HCT116 (cell line): ENCODE measurements around the gene SIDT1. TPM values are rescaled to one million over a fixed set of nuclear protein-coding genes. Genes with fewer than 3 reads are reported as not detected.

ENCODE experiments used
- ATAC-seq: fragments of 200-7000 bp; cut with Tn5 transposase; 2 replicates; pipeline ENCODE4 v1.9.1; 2020; ENCODE audit warnings: mild to moderate bottlenecking, moderate library complexity
- BruUV-seq: library from RNA; stranded (reverse); fragments of 400-500 nt; replicated peaks from 2 replicates; lab custom pipeline; 2021; lab: Mats Ljungman, UMichigan
- CTCF ChIA-PET: fragments of 300-600 bp; sonication (Branson Sonifier 250); formaldehyde crosslinking; loops from one replicate; lab custom pipeline; 2021; ENCODE audit warnings: antibody characterized with exemption; lab: Charles Lee
- POLR2A ChIA-PET: fragments of 300-600, 350-600 bp; sonication (Branson Sonifier 250); formaldehyde crosslinking; loops from one replicate; lab custom pipeline; 2021; ENCODE audit warnings: antibody characterized with exemption; lab: Charles Lee
- RAD21 ChIA-PET, 2 experiments: fragments of 300-600 bp; sonication (Branson Sonifier 250); formaldehyde crosslinking; loops; one replicate each; lab custom pipeline; 2023; ENCODE audit warnings: low total read pairs in 2 of 2; ENCODE audit not compliant: uncharacterized antibody in 2 of 2, unreplicated experiment in 2 of 2, low non-redundant PET in 1 of 2; lab: Charles Lee
- DNase-seq: peaks from one replicate; pipeline ENCODE4 v3.0.0-alpha.2; 2010; ENCODE audit warnings: low read depth, low spot score
- H2AFZ ChIP-seq: fragments of 200-600 bp; shearing (Covaris generic), sonication (generic); 2 replicates; pipeline ENCODE4 v1.6.1; 2017; ENCODE audit warnings: low read depth, mixed run types, mixed read lengths, antibody characterized with exemption, low read length; ENCODE audit not compliant: poor library complexity, severe bottlenecking
- H3K27ac ChIP-seq: 2 replicates; pipeline ENCODE4 v1.5.1; 2012; ENCODE audit warnings: low read depth, low read length
- H3K27me3 ChIP-seq: fragments of 200-600 bp; sonication (generic); 2 replicates; pipeline ENCODE4 v1.6.1; 2016; ENCODE audit warnings: mixed run types, low read length, mixed read lengths; ENCODE audit not compliant: insufficient read depth
- H3K36me3 ChIP-seq, 2 experiments: fragments of 200-500 bp in 1 of 2; fragments of 200-600 bp in 1 of 2; sonication (Bioruptor generic) in 1 of 2; sonication (generic) in 1 of 2; 2 replicates each; pipeline versions ENCODE4 v1.5.1 to v1.6.1; 2014 to 2016; ENCODE audit warnings: low read length in 2 of 2, inconsistent platforms in 1 of 2, mixed read lengths in 1 of 2, mixed run types in 1 of 2; ENCODE audit not compliant: insufficient read depth in 2 of 2, control insufficient read depth in 1 of 2
- H3K4me1 ChIP-seq, 2 experiments: fragments of 200-600 bp in 1 of 2; sonication (generic) in 1 of 2; 2 replicates each; pipeline versions ENCODE4 v1.5.1 to v1.6.1; 2012 to 2017; ENCODE audit warnings: low read length in 2 of 2, inconsistent platforms in 1 of 2, mild to moderate bottlenecking in 1 of 2, mixed read lengths in 1 of 2, mixed run types in 1 of 2, moderate library complexity in 1 of 2; ENCODE audit not compliant: insufficient read depth in 2 of 2, control insufficient read depth in 1 of 2
- H3K4me2 ChIP-seq: fragments of 200-600 bp; sonication (generic); 2 replicates; pipeline ENCODE4 v1.6.1; 2017; ENCODE audit warnings: mixed run types, low read length, mixed read lengths
- H3K4me3 ChIP-seq, 2 experiments: fragments of 200-600 bp in 1 of 2; sonication (generic) in 1 of 2; replicated peaks in 1 of 2; 2 replicates each; pipeline ENCODE4 v1.5.1; 2011 to 2016; ENCODE audit warnings: low read length in 2 of 2, control low read depth in 1 of 2, low read depth in 1 of 2, mild to moderate bottlenecking in 1 of 2, mixed read lengths in 1 of 2, mixed run types in 1 of 2
- H3K79me2 ChIP-seq: fragments of 200-600 bp; sonication (generic); 2 replicates; pipeline ENCODE4 v1.6.1; 2017; ENCODE audit warnings: mild to moderate bottlenecking, mixed run types, low read length, moderate library complexity, mixed read lengths; ENCODE audit not compliant: insufficient read depth
- H3K9ac ChIP-seq: fragments of 200-600 bp; sonication (generic); 2 replicates; pipeline ENCODE4 v1.6.1; 2016; ENCODE audit warnings: low read length, mixed read lengths
- H3K9me2 ChIP-seq: fragments of 200-600 bp; sonication (generic), shearing (Covaris generic); 2 replicates; pipeline ENCODE4 v1.6.1; 2017; ENCODE audit warnings: mixed run types, mild to moderate bottlenecking, moderate library complexity; ENCODE audit not compliant: insufficient read depth
- H3K9me3 ChIP-seq, 2 experiments: fragments of 200-500 bp in 1 of 2; fragments of 200-600 bp in 1 of 2; sonication (Bioruptor generic) in 1 of 2; sonication (generic) in 1 of 2; 2 replicates each; pipeline ENCODE4 v1.6.1; 2014 to 2017; ENCODE audit warnings: low read length in 2 of 2, mixed read lengths in 2 of 2, inconsistent platforms in 1 of 2, low read depth in 1 of 2, mild to moderate bottlenecking in 1 of 2, mixed run types in 1 of 2, moderate library complexity in 1 of 2; ENCODE audit not compliant: control insufficient read depth in 1 of 2, insufficient read depth in 1 of 2
- H4K20me1 ChIP-seq: fragments of 200-600 bp; sonication (generic), shearing (Covaris generic); 2 replicates; pipeline ENCODE4 v1.6.1; 2017; ENCODE audit warnings: mixed run types, mild to moderate bottlenecking, moderate library complexity; ENCODE audit not compliant: insufficient read depth
- CEBPB ChIP-seq: IDR thresholded peaks from 2 replicates; pipeline ENCODE4 v1.6.1; 2012; ENCODE audit warnings: low read depth
- EGR1 ChIP-seq: IDR thresholded peaks from 2 replicates; pipeline ENCODE4 v1.6.1; 2012; ENCODE audit warnings: low read depth
- EZH2 ChIP-seq: fragments of 200-600 bp; sonication (generic); IDR thresholded peaks from 2 replicates; pipeline ENCODE4 v1.6.1; 2017; ENCODE audit warnings: antibody characterized with exemption, mixed run types
- JUND ChIP-seq: IDR thresholded peaks from 2 replicates; pipeline ENCODE4 v1.6.1; 2012
- POLR2AphosphoS5 ChIP-seq: IDR thresholded peaks from 2 replicates; pipeline ENCODE4 v1.6.1; 2011; ENCODE audit warnings: mild to moderate bottlenecking, low read depth, low read length, moderate library complexity
- RAD21 ChIP-seq: IDR thresholded peaks from 2 replicates; pipeline ENCODE4 v1.6.1; 2012; ENCODE audit warnings: low read depth, mild to moderate bottlenecking
- SIN3A ChIP-seq: IDR thresholded peaks from 2 replicates; pipeline ENCODE4 v1.6.1; 2012; ENCODE audit warnings: low read depth
- TCF7L2 ChIP-seq: IDR thresholded peaks from 2 replicates; pipeline ENCODE4 v1.7.0; 2011; ENCODE audit warnings: borderline replicate concordance, inconsistent platforms; ENCODE audit not compliant: insufficient read depth, insufficient read length; ENCODE audit errors: extremely low read depth
- YY1 ChIP-seq: IDR thresholded peaks from 2 replicates; pipeline ENCODE4 v1.6.1; 2011; ENCODE audit warnings: low read length, low read depth, moderate library complexity, mild to moderate bottlenecking; ENCODE audit not compliant: insufficient replicate concordance; ENCODE audit errors: extremely low read depth
- ZFX ChIP-seq: fragments of 450-650 bp; IDR thresholded peaks from 2 replicates; pipeline ENCODE4 v1.6.1; 2017
- ZNF274 ChIP-seq: fragments of 200-500 bp; sonication (Bioruptor generic); IDR thresholded peaks from 2 replicates; pipeline ENCODE4 v1.6.1; 2014; ENCODE audit warnings: mild to moderate bottlenecking, low read depth, low read length, inconsistent platforms
- intact Hi-C: fragments of 100-400 bp; cut with micrococcal nuclease; formaldehyde crosslinking; loops from 2 replicates; pipeline ENCODE4 v1.10.0; 2022
- total RNA-seq: library from RNA; stranded (reverse); gene quantifications from one replicate; pipeline ENCODE4 v1.2.1, GENCODE V29; 2021; ENCODE audit not compliant: unreplicated experiment
- TF ChIP-seq, protein P1 (sequence below): IDR thresholded peaks from 2 replicates; pipeline ENCODE4 v1.6.1; 2012
- TF ChIP-seq, protein P2 (sequence below): IDR thresholded peaks from 2 replicates; pipeline ENCODE4 v1.6.1; 2012
- TF ChIP-seq, protein P3 (sequence below), 3 experiments: fragments of 200-600 bp in 1 of 3; sonication (generic) in 1 of 3; IDR thresholded peaks in 2 of 3; conservative IDR thresholded peaks in 1 of 3; 2 replicates each; pipeline ENCODE4 v1.5.1; 2012 to 2017; ENCODE audit warnings: low read depth in 2 of 3, low read length in 2 of 3, antibody characterized with exemption in 1 of 3, borderline replicate concordance in 1 of 3, control low read depth in 1 of 3, mild to moderate bottlenecking in 1 of 3, mixed read lengths in 1 of 3, mixed run types in 1 of 3, moderate library complexity in 1 of 3; ENCODE audit not compliant: insufficient read depth in 1 of 3
- TF ChIP-seq, protein P4 (sequence below): IDR thresholded peaks from 2 replicates; pipeline ENCODE4 v1.6.1; 2011; ENCODE audit warnings: mild to moderate bottlenecking, low read length, moderate library complexity; ENCODE audit not compliant: insufficient replicate concordance; ENCODE audit errors: extremely low read depth

Gene SIDT1
- total RNA-seq, 1 experiment from 2014 or later, result not detected

DNA sequence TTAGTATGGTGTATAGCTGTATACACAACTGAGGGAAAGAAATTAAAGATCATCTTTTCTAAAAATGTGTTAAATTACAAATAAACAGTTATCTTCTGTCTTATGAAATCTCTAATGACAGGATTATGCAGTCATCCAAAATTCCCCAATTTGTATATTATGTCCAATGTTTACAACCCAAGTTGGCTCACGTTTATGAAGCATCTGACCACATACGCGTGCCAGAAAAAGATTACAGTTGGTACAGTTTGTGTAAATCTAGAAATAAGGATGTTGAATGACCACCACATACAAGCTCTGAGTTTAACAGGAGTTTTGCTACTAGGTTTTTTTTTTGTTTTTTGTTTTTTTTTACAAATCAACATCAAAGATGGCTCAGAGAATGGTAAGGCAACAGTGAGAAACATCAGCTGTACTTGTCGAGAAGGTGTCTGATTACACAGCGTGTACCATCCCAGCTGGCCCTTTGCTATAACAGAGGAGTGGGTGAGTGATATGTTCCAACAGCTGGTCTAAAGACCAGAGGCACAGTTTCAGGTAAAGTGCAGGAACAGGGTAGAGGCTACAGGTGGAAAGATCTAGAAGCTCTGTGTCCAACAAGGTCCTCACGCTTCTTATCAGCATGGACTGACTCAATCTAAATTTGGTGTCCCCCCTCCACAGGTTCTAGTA is 117.0 kb downstream of the SIDT1 start:
- no peaks in the 10 kb centered on the region for H4K20me1 ChIP-seq
- no peak overlapping the region for H3K4me3 ChIP-seq
- H3K9ac ChIP-seq, result no peak overlapping the region
- H2AFZ ChIP-seq, result no peak overlapping the region
- H3K9me3 ChIP-seq, result peaks cover 0 to 4% of the 10 kb centered on the region in 2 experiments; a peak in 1 of 4 replicates
- DNase-seq, result no peak
- no peaks in the 10 kb centered on the region for H3K4me1 ChIP-seq
- TF ChIP-seq POLR2AphosphoS5 (no peak), ZNF274 (no peak), RAD21 (no peak), ZFX (no peak), TCF7L2 (no peak), CEBPB (no peak)
- TF ChIP-seq, protein P1, sequence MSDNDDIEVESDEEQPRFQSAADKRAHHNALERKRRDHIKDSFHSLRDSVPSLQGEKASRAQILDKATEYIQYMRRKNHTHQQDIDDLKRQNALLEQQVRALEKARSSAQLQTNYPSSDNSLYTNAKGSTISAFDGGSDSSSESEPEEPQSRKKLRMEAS, result no peak
- TF ChIP-seq, all 23 proteins: peak for 0
- ChIA-PET CTCF (interaction anchor here (0.6 kb wide), 1 partner anchor 630 kb away, joined by 5 read pairs; a partner anchor contains a TSS), POLR2A (no interaction called here), RAD21 (no interaction called here)
- Histone ChIP-seq H3K36me3 (no peaks in the 10 kb centered on the region), H3K27me3 (no peaks in the 10 kb centered on the region), H3K9me2 (no peaks in the 10 kb centered on the region), H3K79me2 (no peaks in the 10 kb centered on the region), H3K27ac (no peak overlapping the region), H3K4me2 (no peak overlapping the region)
- BruUV-seq, result no TSS peak
- no peak for ATAC-seq
- intact Hi-C loops, result no loop called here

DNA sequence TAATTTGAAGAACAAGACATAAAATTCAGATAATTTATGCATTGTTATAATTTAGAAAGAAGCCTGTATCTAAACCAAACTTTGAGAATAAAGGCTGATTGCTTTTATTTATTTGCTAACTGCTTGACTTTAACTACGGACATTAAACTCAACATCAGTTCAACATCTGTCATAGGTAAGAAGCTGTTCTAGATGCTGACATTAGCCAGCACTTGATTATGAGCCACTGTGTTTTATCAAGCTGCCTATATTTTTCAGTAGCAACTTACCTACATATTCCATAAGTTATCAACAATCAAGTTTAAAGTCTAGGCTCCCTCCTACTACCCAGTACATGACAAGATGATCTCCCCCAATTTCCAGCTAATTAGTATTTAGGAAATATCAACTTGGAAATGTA is 122.0 kb downstream of the SIDT1 start:
- Histone ChIP-seq H4K20me1 (no peaks in the 10 kb centered on the region), H3K36me3 (no peaks in the 10 kb centered on the region), H3K4me3 (no peak overlapping the region), H3K27ac (no peak overlapping the region), H3K9me2 (no peaks in the 10 kb centered on the region), H3K27me3 (no peaks in the 10 kb centered on the region), H3K9ac (no peak overlapping the region), H3K79me2 (no peaks in the 10 kb centered on the region), H3K4me1 (no peaks in the 10 kb centered on the region), H3K9me3 (no peaks in the 10 kb centered on the region), H2AFZ (no peak overlapping the region), H3K4me2 (no peak overlapping the region)
- ChIA-PET POLR2A (no interaction called here), CTCF (no interaction called here), RAD21 (no interaction called here)
- no peak for DNase-seq
- ATAC-seq, result no peak
- intact Hi-C loops, result no loop called here
- BruUV-seq, result no TSS peak
- TF ChIP-seq, protein P1, result no peak
- no peak for TF ChIP-seq JUND
- TF ChIP-seq SIN3A, result no peak
- TF ChIP-seq EZH2, result no peak
- TF ChIP-seq, protein P2, sequence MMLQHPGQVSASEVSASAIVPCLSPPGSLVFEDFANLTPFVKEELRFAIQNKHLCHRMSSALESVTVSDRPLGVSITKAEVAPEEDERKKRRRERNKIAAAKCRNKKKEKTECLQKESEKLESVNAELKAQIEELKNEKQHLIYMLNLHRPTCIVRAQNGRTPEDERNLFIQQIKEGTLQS, result no peak
- no peak for TF ChIP-seq EGR1
- TF ChIP-seq, protein P3, sequence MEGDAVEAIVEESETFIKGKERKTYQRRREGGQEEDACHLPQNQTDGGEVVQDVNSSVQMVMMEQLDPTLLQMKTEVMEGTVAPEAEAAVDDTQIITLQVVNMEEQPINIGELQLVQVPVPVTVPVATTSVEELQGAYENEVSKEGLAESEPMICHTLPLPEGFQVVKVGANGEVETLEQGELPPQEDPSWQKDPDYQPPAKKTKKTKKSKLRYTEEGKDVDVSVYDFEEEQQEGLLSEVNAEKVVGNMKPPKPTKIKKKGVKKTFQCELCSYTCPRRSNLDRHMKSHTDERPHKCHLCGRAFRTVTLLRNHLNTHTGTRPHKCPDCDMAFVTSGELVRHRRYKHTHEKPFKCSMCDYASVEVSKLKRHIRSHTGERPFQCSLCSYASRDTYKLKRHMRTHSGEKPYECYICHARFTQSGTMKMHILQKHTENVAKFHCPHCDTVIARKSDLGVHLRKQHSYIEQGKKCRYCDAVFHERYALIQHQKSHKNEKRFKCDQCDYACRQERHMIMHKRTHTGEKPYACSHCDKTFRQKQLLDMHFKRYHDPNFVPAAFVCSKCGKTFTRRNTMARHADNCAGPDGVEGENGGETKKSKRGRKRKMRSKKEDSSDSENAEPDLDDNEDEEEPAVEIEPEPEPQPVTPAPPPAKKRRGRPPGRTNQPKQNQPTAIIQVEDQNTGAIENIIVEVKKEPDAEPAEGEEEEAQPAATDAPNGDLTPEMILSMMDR (IDR thresholded peaks at IDR 0.05 in 2 of 3, conservative IDR thresholded peaks at IDR 0.05 in 1 of 3; ENCODE audit: borderline replicate concordance in 1 of 3, insufficient read depth in 1 of 3, low read depth in 2 of 3, low read length in 2 of 3), result no peak
- TF ChIP-seq TCF7L2, result no peak
- no peak for TF ChIP-seq ZNF274
- TF ChIP-seq, protein P4, sequence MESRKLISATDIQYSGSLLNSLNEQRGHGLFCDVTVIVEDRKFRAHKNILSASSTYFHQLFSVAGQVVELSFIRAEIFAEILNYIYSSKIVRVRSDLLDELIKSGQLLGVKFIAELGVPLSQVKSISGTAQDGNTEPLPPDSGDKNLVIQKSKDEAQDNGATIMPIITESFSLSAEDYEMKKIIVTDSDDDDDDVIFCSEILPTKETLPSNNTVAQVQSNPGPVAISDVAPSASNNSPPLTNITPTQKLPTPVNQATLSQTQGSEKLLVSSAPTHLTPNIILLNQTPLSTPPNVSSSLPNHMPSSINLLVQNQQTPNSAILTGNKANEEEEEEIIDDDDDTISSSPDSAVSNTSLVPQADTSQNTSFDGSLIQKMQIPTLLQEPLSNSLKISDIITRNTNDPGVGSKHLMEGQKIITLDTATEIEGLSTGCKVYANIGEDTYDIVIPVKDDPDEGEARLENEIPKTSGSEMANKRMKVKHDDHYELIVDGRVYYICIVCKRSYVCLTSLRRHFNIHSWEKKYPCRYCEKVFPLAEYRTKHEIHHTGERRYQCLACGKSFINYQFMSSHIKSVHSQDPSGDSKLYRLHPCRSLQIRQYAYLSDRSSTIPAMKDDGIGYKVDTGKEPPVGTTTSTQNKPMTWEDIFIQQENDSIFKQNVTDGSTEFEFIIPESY, result no peak
- TF ChIP-seq YY1, result no peak
- TF ChIP-seq CEBPB, result no peak
